OCI-LY3 (cell line): ENCODE measurements around the gene HSF5.

Source experiments
- CTCF ChIP-seq: fragments of 200-600, 300-600 bp; sonication (generic); IDR thresholded peaks from 2 replicates; pipeline ENCODE4 v1.5.1; 2014; ENCODE audit warnings: antibody characterized with exemption, low read length, low read depth
- EZH2phosphoT487 ChIP-seq: fragments of 200-600 bp; shearing (Covaris generic); IDR thresholded peaks from 2 replicates; pipeline ENCODE4 v1.6.1; 2018; ENCODE audit warnings: antibody characterized with exemption, mixed run types, low read depth

- TF ChIP-seq CTCF = no peak
- no peak for TF ChIP-seq EZH2phosphoT487
Measured at GRCh38 chr17:58380207-58381123, 107.7 kb downstream of the HSF5 start.
